ENCODE results near the gene LDAH.

The LDAH gene

DNA sequence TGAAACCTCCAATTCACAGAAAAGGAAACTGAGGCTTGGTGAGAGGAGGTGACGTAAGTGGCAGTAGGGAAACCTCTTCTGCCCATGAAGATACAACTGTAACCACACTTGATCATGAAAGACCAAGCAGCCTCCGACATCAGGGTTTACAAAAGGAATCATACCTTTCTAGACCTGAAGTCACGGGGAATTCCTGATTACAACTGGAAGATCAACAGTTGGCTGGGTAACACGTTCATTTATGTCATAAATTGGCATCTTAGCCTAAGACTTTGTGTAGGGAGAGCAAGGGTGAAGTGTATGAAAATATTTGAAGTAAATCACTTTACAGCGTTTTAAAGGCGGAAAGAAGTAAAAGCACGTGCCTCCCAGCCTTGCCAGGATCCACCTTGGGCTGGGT, 172.9 kb downstream of the LDAH start:
- DNase-seq: no peak

DNA sequence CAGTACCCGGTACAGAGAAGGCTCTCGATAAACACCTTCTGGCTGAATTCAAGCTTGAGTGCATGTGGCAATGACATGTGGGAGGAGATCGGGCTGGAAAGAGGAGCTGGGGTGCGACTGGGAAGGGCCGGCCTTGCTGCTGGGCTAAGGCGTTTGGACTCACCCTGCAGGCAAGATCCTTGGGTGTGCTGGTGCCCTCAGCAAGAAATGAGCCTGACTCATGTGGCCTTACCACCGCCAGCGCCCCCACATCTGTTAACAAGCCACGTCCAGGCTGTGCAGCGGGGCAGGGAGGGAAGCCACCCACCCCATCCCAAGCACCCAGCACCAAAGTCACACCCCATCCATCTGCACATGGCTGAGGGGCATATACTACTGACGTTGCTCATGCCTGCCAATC, 173.3 kb downstream of the LDAH start:
- no peak for DNase-seq

DNA sequence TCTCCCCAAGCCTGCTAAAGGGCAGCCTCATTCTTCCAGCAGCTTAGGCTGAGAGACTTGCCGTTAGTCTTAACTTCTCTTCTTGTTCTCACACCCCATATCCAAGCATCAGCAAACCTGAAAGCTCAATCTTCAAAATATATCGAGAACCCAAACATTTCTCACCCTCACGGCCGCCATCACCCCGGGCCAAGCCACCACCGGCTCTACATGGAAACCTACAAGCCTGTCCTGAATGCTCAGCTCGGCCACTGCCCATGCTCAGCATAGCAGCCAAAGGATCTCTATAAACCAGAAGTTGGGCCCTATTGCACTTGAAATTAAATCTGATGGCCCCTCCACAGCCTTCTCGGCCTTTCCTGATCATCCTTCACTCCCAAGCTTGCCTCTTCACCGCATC, 174.1 kb downstream of the LDAH start:
- no peak for DNase-seq

DNA sequence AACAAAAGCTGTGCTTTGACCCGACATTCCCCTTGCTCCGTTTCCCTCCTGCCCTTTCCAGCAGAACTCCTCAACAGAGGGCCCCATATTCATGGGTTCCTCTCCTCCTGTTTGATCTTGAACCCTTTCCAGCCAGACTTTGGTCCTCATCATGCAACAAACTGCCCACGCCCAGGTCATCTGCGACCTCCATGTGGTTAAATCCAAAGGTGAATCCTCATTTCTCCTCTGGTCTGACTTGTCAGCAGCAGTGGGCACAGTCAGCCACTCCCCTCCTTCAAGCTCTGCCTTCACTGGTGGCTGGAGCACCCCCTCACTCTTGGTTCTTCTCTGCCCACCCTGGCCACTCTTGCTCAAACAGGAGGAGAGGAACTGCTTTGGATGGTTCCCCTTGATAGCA, 174.7 kb downstream of the LDAH start:
- no peak for DNase-seq

DNA sequence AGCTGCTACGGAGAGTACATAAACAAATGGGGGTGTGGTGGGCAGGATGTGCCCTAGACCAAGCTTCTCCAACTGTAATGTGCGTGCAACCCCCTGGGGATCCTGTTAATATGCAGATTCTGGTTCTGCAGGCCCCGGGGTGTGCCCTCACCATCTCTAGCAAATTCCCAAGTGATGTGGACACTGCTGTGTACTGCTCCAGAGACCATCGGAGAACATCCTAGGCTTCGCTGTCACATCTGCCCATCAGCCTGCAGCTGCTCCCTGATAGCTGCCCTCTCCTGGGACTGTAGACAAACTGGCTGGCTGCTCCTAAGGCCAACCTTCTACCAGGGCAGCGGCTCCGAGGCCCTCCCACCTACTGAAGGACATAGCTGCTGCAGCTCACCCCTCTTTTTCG, 175.2 kb downstream of the LDAH start:
- DNase-seq: no peak

DNA sequence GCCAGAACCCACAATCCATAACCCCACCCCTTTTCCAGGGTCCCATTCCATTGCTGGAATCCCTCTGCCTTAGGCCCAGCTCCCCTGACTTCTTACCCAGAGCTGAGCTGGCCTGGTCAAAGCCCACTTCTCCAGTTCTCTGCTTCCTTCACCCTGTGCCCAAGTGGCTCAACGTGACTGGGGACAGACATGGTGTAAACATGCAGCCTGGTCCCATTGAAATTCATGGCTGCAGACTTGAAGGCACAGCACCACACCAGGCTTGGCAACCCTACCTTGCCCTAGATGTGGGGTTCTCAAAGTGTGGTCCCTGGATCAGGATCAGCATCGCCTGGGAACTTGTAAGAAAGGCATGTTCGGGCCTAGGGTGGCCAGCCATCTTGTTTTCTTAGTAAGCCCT, 175.7 kb downstream of the LDAH start:
- DNase-seq: no peak

DNA sequence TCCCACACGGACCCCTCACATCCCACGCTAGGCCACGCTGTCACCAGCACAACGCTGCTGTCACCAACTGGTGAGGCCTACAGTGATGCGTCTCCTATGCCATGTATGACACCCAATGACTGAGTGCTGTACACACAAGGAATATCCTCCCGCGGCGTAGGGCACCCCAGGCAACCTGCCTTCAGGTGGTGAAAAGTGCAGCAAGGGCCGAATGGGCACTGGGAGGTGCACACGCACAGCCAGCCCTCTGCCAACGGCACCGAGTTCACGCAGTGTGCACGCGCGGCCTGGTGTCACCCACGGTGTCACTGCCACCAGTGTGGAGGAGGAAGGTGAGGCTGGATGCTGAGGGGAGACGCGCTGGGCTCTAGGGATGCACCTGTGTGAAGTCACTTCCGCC, 176.5 kb downstream of the LDAH start:
- no peak for DNase-seq

DNA sequence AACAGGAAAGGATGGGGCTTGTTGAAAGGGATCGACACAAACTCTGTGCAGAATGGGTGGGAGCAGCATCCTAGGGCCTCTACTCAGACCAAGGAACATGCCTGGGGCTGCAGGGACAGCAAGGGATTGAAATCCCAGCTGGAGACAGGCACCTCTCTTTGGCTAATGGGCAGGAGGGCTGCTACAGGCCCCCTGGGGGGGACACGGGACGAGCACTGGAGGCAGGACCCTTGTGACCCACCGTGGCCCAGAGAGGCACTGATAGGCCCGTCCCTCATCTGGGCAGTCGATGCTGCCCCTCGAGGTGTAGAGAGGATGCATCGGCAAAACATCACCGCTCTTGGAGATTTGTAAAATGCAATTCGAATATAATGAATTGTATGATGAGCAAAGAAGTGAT, 177.1 kb downstream of the LDAH start:
- DNase-seq: no peak

DNA sequence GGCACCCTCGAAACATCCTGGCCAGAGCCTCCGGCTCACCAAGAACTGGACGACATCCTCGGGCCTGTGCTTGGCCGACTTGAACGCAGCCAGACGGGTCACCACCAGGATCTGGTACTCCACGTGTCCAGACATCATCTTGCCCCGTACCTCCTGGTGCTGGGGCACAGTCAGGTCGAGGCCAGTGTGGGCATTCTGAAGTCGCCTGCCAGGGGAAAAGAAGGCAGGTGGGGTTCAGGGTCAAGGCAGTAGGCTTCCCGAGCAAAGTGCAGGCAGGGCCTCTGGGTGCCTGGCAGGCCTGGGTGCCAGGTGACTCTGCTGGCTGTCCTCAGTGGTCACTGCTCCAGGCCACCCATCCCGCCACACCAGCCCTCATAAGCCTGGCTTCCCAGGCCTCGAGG, 177.6 kb downstream of the LDAH start:
- DNase-seq: no peak

DNA sequence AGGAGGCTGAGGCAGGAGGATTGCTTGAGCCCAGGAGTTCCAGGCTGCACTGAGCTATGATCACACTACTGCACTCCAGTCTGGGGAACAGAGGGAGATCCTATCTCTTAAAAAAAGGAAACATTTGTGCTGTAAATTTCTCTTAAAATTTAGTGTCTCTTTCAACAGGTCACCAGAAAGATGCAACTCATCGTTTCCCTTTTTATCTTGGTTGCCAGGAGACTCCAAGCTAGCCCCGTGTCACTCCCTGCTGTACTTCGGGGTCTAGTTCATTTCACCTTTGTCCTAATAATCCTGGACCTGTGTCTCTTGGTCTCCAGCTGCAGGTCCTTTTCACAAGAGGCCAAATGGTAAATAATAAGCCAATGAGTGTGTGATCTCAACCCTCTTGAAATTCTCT, 179.1 kb downstream of the LDAH start:
- no peak for DNase-seq

DNA sequence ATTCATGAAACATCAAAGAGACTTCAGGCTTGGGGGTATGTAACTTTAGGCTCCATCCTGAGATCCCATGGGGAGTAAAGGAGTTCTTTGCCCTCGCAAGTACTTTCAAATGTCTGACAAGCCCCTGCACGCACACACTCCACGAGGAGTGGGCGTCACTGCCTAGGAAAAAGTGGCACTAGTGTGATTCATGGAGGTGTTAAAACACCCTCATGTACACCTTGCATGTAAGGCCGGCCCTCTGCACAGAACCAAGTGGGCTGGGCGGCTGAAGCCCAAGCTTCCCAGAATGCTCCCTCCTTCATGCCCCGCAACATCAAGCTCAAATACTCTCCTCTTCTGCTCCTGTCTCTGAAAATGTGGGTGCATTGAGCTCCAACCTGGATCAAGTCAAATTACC, 179.8 kb downstream of the LDAH start:
- no peak for DNase-seq

DNA sequence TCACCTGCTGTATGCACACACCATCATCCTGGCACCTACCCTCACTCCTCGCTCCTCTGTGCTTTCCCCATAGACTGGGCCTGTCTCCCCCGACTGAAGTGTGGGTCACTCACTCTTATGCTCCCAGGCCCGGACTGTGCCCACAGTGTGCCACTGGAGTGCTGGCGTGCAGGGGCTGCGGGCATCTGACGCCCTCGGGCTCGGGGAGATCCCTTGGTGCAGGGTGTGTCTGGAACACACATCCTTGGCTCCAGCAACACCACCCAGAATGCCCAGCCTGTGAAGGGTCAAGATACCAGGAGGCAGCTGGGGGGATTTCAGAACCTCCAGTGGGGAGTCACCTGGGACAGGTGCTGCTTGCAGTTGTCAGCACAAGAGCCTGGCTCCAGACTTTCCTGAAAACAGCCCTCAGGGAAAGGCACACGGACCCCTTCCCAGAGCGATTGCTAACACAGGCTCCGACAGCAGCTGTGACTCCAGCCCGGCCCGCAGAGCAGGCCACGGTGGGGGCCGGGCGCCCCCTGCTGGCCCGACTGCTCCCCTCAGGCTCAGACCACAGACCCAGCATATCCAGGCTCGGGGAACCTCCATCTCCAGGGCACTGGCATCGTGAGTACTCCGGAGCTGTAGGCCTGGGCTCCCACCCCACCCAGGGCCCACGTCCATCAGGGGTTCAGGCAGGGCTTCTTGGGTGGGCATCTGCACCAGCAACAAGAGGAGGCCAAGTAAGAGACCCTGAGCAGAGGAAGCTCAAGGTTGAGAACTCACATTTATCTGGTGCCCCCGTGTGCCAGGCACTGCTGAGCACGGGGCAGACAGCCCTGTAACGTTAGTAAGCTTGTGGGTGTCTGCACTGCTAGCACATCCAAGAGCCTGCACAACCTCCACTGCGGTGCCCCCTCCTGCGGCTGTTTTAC, 180.6 kb downstream of the LDAH start:
- peak; percentile 83 for DNase-seq

DNA sequence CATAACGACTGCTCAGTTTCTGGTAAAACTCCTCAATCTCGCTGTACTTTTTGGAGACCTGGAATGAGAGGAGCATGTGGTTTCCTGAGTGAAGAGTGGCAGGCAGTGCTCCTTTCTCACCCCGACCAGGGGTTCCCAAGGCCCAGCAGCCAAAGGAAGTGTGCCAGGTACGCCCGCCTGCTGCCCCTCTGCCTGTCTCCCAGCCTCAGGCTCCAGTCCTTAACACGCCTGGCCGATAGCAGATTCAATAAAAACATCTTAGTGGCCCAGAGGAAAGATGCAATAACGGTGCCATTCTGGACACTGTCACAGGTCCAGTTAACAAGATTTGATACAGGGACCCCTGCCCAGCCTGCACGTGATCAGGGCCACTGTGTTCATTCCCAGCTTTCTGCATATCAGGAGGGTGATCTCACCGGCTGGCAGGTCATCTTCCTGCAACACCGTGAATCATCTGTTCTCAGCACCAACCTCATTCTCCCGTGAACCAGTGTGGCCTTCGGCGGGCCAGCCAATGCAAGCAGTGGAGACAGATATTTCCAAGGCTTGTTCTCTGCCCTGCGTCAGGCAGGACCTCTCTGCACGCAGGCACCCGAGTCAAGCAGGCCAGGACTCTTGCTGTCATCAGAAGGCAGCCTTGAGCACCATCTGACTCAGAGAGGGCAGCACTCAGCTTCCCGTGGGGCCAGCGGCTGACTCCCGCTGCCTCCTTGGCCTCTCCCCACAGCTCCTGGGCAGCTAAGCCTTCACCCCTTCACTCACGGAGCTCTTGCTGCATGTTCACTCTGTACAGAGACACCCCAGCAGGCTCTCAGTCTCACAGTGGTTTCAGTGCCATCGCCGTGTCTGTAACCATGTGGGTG, 181.5 kb downstream of the LDAH start:
- no peak for DNase-seq

DNA sequence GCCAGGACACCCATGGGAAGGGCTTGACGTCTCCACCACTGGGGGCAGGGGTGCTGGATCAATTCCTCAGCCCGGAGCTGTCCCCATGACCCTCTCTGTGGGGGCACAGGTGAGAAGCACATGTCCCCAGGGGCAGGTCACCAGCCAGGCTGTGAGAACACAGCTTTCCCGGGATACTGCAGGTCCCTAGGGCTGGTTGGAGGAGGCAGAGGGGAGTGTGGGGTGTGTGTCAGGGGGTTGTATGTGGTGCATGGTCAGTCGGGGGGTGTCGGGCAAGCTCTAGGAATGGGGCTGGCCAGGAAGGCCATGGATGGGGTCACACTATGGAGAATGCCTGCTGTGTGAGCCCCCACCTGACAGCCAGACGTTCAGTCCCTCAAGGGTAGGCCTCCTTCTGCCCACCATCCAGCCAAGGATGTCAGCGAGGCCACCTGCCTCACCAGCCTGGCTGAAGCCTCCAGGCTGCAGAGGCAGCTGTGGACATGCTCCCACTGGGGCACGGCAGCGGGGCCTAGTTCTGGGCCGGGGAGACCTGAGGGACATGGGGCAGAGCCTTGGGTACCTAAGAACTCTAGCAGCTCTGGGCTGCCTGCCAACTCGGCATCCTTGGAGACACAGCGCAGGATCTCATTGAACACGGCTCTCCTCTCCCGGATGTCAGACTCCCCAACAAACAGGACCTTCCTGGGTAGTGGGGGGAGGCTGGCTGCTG, 182.3 kb downstream of the LDAH start:
- DNase-seq: no peak

DNA sequence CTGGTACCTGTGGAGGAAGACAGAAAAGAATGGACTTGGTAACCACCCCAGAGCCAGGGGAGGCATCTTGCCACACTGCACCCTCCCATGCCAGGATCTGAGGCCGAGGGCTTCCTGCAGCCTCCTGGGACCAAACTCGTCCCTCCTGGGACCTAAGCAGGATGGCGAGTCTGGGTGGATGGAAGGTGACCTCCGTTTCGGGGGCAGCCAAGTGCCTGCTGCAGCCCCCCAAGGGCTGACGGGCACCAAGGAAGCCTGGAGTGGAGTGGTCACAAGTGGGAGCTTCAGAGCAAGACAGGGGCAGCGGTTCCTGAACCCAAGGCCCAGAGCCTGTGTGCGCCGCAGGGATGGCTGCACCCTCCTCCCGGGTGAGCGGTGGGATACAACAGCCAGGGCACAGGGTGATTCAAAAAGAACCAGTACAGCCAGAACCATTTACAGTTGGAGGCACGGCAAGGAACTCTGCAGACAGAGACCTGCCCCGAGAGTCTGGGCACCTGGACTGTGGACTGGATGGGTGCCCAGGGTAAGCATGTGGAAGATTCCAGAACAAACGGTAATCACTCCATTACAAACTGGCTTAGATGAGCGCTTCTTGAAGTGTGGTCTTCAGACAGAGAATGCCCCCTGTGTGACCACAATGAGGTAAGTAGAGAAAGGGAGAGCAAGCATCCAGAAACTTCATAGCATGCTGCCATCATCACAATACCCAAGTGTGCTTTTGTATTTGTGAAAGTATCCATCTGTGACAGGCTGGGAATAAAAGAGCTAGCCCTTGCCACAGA, 184.1 kb downstream of the LDAH start:
- DNase-seq: no peak

DNA sequence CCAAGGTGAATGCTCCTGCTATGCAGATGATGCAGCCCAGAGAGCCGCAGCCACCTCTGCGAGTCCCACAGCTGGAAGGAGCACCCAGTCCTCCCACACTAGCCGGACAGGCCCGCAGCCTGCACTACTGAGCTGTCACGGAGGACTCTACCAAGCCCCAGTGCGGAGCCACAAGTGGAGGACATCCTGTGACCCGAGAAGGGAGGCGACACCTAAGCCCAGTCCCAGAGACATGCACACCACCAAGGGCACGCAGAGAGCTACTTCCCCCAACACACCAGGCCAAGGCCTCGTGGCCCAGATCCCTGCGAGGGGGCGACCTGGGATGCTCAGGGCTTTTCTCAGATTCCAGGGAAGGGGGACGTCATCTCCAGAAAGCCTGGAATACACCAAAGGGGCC, 184.9 kb downstream of the LDAH start:
- DNase-seq: no peak

DNA sequence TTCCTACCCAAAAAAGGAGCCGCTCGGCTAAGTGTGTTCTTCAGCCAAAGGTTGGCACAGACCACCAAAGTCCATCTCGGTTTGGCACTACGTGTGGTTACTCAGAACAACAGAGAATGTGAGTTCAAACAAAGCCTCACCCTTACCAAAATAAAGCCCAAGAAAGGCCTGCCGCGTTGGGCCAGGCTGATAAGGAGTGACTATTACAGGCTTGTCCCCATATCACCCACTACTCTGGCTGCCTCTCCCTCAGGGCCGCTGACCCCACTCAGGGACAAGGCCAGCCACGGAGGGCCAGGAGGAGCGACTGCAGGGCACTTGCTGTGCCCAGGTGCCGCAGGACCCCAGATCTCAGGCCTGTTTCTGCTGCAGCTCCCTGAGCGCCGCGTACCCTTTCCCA, 185.8 kb downstream of the LDAH start:
- no peak for DNase-seq

DNA sequence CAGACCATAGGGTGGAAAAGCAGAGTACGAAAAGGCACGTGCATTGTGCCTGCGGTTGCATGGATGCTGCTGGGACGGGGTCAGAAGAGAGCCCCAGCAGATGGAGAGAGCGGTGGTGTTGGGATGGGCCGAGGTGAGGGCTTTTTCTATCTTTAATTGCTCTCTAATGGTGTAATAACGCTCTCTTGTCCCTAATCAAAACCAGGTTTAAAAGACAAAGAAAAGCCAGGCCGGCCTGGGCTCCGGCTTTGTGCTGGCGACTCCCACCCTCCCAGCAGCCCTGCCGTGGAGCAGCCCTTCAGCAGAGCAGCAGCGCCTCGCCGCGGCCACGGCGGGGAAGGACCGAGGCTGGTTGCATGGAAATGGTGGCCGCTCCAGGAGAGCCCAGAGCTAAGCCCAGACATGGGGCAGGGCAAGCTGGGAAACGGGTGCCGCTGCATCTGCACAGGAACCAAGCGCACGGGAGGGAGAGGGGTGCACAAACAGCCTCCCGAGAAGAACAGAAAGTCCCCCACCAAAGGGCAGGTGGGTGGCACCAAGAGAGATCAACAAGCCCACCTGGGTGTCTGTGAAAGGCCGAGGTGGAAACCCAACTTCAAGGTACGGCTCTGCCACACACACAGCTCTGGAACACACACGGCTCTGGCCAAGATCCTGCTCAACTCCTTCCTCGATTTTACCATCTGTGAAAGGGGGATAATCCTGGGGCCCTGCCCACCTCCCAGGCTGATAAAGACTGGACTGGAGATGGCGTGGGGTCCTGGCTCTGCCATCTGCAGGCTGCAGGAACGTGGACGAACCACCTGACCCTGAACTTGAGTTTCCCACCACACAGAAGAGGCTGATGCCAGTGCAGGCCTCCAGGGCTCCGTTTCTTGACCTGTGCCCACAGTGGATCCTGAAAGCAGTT, 187.0 kb downstream of the LDAH start:
- no peak for DNase-seq

DNA sequence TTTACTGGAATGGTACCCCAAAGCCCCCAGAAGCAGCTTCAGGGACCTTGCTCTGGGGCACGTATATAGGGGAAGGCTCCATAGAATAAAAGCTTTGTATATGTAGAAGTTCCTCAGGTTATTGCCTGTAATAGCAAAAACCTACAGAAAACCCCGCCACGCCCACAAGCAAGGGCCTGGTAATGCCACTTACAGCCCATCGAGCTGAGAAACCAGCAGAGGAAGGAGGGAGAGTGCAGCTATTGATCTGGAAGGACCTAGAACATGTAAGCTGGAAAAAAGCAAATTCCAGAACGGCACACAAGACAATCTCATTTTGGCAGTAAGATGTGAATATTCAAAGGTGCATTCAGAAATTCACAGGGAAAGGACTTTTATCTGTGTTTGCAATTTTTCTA, 187.8 kb downstream of the LDAH start:
- DNase-seq: no peak

DNA sequence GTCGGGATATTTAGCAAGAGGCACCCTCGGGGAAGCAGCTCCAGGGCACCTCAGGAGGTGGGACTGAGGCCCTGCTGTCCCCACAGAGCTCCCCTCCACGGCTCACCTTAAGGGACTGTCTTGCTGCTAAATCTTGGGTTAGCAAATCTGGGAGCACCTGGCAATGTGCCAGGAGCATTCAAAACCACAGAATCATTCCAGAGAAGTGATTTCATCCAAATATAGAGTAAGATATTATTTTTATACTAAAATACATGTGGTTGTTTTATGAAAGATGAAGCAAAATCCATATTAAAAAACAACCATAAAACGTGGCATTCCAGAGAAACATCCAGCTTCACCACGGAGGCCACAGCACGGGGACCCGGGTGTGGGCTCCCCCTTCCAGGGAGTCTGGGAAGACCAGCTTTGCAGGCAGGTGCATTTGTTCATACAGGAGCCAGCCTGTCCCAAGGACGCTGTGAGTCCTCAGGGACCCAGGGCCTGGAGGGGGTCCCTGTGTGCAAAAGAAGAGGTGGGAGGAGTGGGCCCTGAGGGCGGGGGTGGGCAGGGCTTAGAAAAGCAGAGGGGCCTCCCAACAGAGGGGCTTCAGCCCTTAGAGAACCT, 188.3 kb downstream of the LDAH start:
- no peak for DNase-seq

All from OCI-M1 (cell line).